ENCODE results near the gene OR6J1. TPM values are rescaled to one million over a fixed set of nuclear protein-coding genes. Genes with fewer than 3 reads are reported as not detected.

OR6J1 gene
- total RNA-seq, 2 donors from 2014 or later: not detected

- TF ChIP-seq, protein P1, sequence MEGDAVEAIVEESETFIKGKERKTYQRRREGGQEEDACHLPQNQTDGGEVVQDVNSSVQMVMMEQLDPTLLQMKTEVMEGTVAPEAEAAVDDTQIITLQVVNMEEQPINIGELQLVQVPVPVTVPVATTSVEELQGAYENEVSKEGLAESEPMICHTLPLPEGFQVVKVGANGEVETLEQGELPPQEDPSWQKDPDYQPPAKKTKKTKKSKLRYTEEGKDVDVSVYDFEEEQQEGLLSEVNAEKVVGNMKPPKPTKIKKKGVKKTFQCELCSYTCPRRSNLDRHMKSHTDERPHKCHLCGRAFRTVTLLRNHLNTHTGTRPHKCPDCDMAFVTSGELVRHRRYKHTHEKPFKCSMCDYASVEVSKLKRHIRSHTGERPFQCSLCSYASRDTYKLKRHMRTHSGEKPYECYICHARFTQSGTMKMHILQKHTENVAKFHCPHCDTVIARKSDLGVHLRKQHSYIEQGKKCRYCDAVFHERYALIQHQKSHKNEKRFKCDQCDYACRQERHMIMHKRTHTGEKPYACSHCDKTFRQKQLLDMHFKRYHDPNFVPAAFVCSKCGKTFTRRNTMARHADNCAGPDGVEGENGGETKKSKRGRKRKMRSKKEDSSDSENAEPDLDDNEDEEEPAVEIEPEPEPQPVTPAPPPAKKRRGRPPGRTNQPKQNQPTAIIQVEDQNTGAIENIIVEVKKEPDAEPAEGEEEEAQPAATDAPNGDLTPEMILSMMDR (IDR thresholded peaks at IDR 0.05): no peak
- Histone ChIP-seq H3K4me1 (no peaks in the 10 kb centered on the region), H3K9me3 (no peaks in the 10 kb centered on the region), H3K4me3 (no peak overlapping the region), H3K36me3 (no peaks in the 10 kb centered on the region), H3K9ac (ENCODE audit: low read depth in 2 of 2, low read length in 2 of 2) (no peak overlapping the region), H3K27ac (no peak overlapping the region), H3K27me3 (no peaks in the 10 kb centered on the region)
- intact Hi-C loops (cut with DNase I): no loop called here
- no peak for DNase-seq
Observed at GRCh38 chr14:22587247-22587646, 56.9 kb downstream of the OR6J1 start.

DNA sequence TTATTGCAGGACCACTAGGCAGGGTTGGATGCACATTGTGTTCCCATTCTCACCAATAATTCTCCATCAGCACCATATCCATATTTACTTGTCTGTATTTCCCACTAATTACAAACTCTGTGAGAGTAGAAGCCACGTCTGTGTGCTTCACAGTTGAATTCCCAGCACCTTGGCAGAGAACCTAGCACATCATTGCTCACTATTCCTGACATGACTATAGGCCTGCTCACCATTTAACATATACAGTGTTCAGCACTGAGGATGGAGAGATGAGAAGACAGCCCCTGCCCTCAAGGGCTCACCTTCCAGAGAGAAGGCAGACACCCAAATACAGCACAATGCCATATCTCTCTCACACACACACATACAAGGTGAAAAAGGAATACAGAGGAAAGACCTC lies 60.2 kb downstream of the OR6J1 start:
- intact Hi-C loops (cut with DNase I): no loop called here

More for the DNA sequence above, 60.2 kb downstream of the OR6J1 start:
- H3K27me3 ChIP-seq: no peaks in the 10 kb centered on the region
- H3K9ac ChIP-seq (ENCODE audit: low read depth in 2 of 2, low read length in 2 of 2): no peak overlapping the region
- no peak for DNase-seq
- no peak overlapping the region for H3K4me3 ChIP-seq
- H3K4me1 ChIP-seq: no peaks in the 10 kb centered on the region
- H3K36me3 ChIP-seq: no peaks in the 10 kb centered on the region
- TF ChIP-seq, protein P1 (IDR thresholded peaks at IDR 0.05): no peak
- H3K9me3 ChIP-seq: no peaks in the 10 kb centered on the region
- no peak overlapping the region for H3K27ac ChIP-seq

Other genes with a start within 250 kb of the OR6J1 start
- gene DAD1, start 55.1 kb downstream of the OR6J1 start, total RNA-seq: 100 to 1,000 TPM; 163 to 219 TPM
- gene ABHD4, start 46.1 kb downstream of the OR6J1 start, total RNA-seq: 10 to 100 TPM; 14.5 to 32.4 TPM
- gene OXA1L, start 122.3 kb upstream of the OR6J1 start, total RNA-seq: 100 to 1,000 TPM; 110 to 115 TPM
- gene SLC7A7, start 171.1 kb upstream of the OR6J1 start, total RNA-seq: 1 to 10 TPM; 2.7 to 7.0 TPM
- gene MRPL52, start 185.5 kb upstream of the OR6J1 start, total RNA-seq: 100 to 1,000 TPM in 1 of 2 donors, 10 to 100 TPM in 1; 79.1 to 156 TPM
- gene MMP14, start 192.2 kb upstream of the OR6J1 start, total RNA-seq: 10 to 100 TPM; 59.1 to 82.8 TPM
- 100 to 1,000 TPM; 204 to 222 TPM for gene LRP10, start 227.4 kb upstream of the OR6J1 start, total RNA-seq
- under 1 TPM; 0.24 to 0.30 TPM for gene REM2, start 238.9 kb upstream of the OR6J1 start, total RNA-seq